Neuron (in vitro differentiated cells): ENCODE measurements around the gene ITGA1.

Experiments used
- H2AFZ ChIP-seq: one replicate; pipeline ENCODE4 v1.6.1; 2013; ENCODE audit warnings: low read depth, mild to moderate bottlenecking, inconsistent platforms, low read length, moderate library complexity
- H3K27me3 ChIP-seq: one replicate; pipeline ENCODE4 v1.6.1; 2013; ENCODE audit warnings: low read length; ENCODE audit not compliant: insufficient read depth
- H3K36me3 ChIP-seq: one replicate; pipeline ENCODE4 v1.6.1; 2013; ENCODE audit warnings: low read length; ENCODE audit not compliant: insufficient read depth
- H3K4me1 ChIP-seq: one replicate; pipeline ENCODE4 v1.6.1; 2013; ENCODE audit warnings: low read length; ENCODE audit not compliant: insufficient read depth
- H3K4me3 ChIP-seq: 2 replicates; pipeline ENCODE4 v1.5.1; 2013; ENCODE audit warnings: mild to moderate bottlenecking, low read length, moderate library complexity
- H3K9me3 ChIP-seq: one replicate; pipeline ENCODE4 v1.6.1; 2013; ENCODE audit warnings: low read length

The ITGA1 gene

DNA sequence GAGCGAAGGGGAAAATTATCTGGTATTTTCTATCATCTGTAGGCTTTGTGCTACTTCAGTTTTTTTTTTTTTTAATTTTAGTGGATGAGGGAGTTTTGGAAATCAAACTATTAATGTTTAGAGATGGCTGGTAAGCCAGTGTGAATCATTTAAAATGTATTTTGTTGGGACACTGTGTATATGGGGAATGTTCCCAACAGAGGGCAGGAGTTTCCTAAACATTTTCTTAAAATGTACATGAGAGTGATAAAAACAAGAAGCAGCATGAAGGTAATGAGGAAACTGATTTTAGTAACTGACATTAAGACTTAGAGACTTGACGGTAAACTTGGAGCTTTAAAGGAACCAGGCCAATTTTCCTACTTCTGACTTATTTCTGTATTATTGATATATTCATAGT lies 133.2 kb downstream of the ITGA1 start:
- no peaks in the 10 kb centered on the region for H3K36me3 ChIP-seq
- no peak overlapping the region for H3K4me3 ChIP-seq
- H2AFZ ChIP-seq = no peak overlapping the region
- H3K9me3 ChIP-seq = no peaks in the 10 kb centered on the region
- H3K4me1 ChIP-seq = peaks cover 2% of the 10 kb centered on the region
- no peaks in the 10 kb centered on the region for H3K27me3 ChIP-seq

DNA sequence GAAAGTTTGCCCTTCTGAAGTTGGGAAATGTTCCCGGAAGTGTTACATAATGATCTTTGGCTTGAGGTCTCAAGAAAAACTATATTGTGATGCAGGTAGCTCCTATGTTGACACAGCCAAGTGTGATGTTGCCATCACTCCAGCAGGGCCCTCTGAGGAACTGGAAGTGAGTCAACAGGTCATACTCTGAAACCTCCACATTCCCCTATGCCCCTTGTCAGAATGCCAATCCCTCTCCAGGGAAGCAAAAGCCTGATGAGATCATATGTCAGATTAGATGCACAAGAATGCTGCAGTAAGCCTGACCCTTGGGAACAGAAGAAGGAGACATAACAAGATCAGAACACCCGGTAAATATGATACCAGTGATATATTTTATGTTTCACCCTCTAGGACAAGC lies 134.7 kb downstream of the ITGA1 start:
- H3K27me3 ChIP-seq = no peaks in the 10 kb centered on the region
- no peaks in the 10 kb centered on the region for H3K9me3 ChIP-seq
- H2AFZ ChIP-seq = no peak overlapping the region
- peaks cover 2% of the 10 kb centered on the region for H3K4me1 ChIP-seq
- no peak overlapping the region for H3K4me3 ChIP-seq
- no peaks in the 10 kb centered on the region for H3K36me3 ChIP-seq

DNA sequence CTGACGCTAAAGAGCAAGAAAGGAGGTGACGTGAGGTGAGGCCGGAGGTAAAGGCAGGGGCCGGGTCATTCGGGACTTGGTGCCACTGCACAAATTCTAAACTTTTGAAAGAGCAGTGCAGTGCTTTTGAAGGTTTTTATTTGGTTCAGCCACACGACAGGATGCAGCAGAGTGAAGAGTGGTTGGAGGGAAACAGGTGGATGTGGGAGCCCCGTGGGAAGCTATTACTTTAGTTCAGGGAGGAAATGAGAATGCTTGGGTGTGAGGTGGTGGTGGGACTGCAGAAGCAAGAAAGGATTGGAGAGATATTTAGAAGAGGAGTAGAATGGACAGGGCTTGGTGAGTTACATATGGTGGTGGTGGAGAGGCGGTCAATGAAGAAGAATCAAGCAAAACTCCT lies 136.7 kb downstream of the ITGA1 start:
- peaks cover 2% of the 10 kb centered on the region for H3K4me1 ChIP-seq
- H2AFZ ChIP-seq = no peak overlapping the region
- H3K4me3 ChIP-seq = no peak overlapping the region
- H3K9me3 ChIP-seq = no peaks in the 10 kb centered on the region
- no peaks in the 10 kb centered on the region for H3K27me3 ChIP-seq
- no peaks in the 10 kb centered on the region for H3K36me3 ChIP-seq

DNA sequence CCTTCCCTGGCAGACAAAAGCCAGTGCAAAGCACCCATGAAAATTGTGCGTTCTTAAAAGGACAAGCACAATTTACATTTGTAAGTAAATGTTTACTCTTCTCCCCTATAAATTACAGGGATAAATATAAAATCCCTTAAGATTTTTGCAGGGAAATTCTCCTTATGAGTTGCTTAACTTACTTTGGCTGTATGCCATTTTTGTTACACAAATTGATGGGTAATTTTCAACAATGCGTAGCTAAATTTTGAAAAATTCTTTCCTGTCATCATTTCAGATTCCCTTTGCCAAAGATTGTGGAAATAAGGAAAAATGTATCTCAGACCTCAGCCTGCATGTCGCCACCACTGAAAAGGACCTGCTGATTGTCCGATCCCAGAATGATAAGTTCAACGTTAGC lies 137.3 kb downstream of the ITGA1 start:
- no peak overlapping the region for H2AFZ ChIP-seq
- no peak overlapping the region for H3K4me3 ChIP-seq
- H3K27me3 ChIP-seq = no peaks in the 10 kb centered on the region
- no peaks in the 10 kb centered on the region for H3K36me3 ChIP-seq
- no peaks in the 10 kb centered on the region for H3K9me3 ChIP-seq
- H3K4me1 ChIP-seq = peaks cover 2% of the 10 kb centered on the region

DNA sequence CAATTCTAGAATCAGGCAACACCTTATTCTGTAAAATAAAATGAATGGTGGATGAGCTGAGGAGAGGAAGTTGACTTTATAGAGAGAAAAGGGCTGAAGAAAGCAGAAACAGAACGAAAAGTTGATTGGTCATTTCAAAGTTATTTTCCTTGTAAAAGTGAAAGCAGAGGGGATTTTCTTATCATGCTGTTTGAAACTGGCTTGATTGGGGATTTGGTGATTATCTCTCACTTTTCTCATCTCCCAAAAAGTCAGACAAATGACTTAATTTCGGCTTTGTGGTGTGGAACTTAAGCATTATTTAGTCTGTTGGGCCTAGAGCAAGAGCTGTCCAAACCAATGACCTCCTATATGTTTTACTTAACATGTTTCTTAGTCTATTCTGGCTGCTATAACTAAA lies 141.0 kb downstream of the ITGA1 start:
- Histone ChIP-seq H3K27me3 (no peaks in the 10 kb centered on the region), H3K9me3 (no peaks in the 10 kb centered on the region), H3K36me3 (no peaks in the 10 kb centered on the region), H3K4me3 (no peak overlapping the region), H2AFZ (no peak overlapping the region), H3K4me1 (no peaks in the 10 kb centered on the region)

DNA sequence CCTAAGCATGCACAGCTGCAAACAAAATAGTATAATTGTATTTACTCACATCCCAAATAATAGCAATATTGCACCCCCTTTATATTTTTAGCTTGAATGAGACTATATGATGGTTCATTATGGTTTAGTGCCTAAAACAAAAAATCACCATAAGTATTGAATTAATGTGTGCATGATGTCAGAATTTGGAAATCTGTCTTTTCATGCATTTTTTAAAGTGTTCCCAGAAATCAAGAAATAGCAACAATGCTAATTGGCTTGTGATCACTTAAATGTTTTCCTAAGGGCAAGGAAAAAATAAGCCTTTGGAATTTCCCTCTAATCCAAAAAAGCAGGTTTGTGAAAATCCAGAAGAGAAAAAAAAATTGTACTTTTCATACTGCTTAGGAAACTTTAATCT lies 150.5 kb downstream of the ITGA1 start:
- Histone ChIP-seq H3K9me3 (no peaks in the 10 kb centered on the region), H3K4me3 (no peak overlapping the region), H3K4me1 (peaks cover 5% of the 10 kb centered on the region), H3K27me3 (no peaks in the 10 kb centered on the region), H2AFZ (no peak overlapping the region), H3K36me3 (no peaks in the 10 kb centered on the region)

DNA sequence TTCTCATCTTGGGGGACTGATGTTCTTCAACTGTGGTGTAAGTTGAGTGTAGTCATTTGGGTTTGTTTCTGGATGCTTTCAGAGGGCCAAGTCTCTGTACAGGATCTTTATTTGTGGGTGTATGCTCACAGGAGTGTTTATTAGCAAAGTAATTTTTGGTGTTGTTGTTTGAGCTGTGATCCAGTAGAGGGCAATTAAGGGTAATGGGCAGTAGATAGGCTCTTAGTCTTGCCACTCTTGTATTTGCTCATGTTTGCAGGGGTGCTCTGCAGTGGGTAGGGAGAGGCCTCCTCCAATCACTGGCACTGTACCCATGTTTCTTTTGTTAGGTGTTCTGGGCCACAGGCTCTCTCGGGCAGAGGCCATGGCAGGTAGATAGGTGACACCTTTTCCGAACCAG lies 155.6 kb downstream of the ITGA1 start:
- Histone ChIP-seq H3K4me1 (no peaks in the 10 kb centered on the region), H3K27me3 (no peaks in the 10 kb centered on the region), H3K36me3 (no peaks in the 10 kb centered on the region), H2AFZ (no peak overlapping the region), H3K4me3 (no peak overlapping the region), H3K9me3 (no peaks in the 10 kb centered on the region)

DNA sequence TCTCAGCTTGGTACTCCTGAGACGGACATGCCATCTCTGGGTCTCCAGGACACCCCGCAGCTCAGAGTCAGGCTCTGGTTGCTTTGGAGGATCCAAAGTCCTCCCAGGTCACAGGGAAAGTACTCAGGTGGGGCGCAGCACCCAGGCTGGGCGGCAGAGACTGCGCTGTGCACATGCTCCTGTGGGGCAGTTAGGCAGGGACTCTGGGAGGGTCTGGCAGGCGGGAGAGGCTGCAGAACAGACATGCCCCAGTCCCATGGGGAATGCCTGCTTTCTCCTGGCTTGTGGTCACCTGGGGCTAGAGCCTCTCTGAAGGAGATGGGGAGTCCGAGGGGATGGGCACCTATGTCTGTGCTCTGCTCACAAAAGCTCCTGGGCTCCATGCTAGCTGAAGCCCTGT lies 156.1 kb downstream of the ITGA1 start:
- H3K36me3 ChIP-seq = no peaks in the 10 kb centered on the region

DNA sequence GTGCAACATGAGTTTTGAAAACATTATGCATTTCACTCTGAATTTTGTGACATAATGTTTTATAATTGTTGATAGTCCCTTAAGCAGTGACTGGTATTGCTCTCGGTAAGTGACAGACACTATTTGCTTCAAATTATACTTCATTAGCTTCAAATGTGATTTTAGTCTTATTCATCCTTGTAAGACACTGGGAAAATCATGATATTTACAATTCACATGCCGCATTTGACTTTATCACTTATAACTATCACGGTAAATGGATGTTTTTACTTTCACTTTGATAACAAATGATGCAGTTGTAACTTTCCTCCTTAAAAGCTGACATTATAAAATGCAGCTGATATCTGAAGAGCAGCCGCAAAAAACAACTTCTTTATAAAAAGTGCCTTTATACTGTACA lies 157.3 kb downstream of the ITGA1 start:
- H2AFZ ChIP-seq = no peak overlapping the region
- H3K4me1 ChIP-seq = peaks cover 2% of the 10 kb centered on the region
- H3K36me3 ChIP-seq = no peaks in the 10 kb centered on the region
- no peaks in the 10 kb centered on the region for H3K9me3 ChIP-seq
- H3K27me3 ChIP-seq = no peaks in the 10 kb centered on the region
- H3K4me3 ChIP-seq = no peak overlapping the region

More for the DNA sequence above, 156.1 kb downstream of the ITGA1 start:
- no peak overlapping the region for H2AFZ ChIP-seq
- no peak overlapping the region for H3K4me3 ChIP-seq
- no peaks in the 10 kb centered on the region for H3K9me3 ChIP-seq
- H3K4me1 ChIP-seq = peaks cover 2% of the 10 kb centered on the region
- no peaks in the 10 kb centered on the region for H3K27me3 ChIP-seq

DNA sequence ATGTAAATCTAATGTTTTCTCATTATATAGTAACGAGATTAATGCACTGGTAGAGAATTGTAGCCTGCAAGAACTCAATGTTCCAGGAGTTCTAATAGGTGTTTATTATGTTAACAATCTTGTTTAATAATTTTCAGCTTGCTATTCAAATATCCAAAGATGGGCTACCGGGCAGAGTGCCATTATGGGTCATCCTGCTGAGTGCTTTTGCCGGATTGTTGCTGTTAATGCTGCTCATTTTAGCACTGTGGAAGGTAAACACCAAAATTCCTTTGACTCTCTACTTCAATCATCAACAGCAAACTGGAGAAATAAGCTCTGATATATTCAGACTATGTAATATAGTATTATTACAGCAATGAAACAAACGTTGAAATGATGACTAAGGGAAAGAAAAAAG lies 159.5 kb downstream of the ITGA1 start:
- Histone ChIP-seq H2AFZ (no peak overlapping the region), H3K9me3 (no peaks in the 10 kb centered on the region), H3K36me3 (no peaks in the 10 kb centered on the region), H3K27me3 (no peaks in the 10 kb centered on the region), H3K4me3 (no peak overlapping the region), H3K4me1 (peaks cover 2% of the 10 kb centered on the region)

DNA sequence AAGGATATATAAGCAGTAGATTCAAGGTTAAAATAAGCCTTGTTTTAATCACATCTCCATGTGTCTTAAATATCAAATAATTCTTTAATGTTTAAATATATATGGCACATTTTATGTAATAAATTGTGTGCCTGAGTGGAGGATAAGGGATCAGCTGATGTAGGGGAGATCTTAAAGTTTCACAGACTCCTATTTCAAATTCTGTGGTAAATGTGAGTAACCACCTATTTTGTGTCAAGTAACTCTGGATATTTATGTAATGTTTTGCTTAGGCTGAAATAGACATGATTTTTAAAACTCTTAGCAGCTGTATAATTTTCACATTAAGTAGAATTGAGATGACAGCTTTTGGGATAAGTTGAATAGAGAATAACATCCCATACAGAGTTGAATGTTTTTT lies 160.1 kb downstream of the ITGA1 start:
- no peaks in the 10 kb centered on the region for H3K36me3 ChIP-seq
- no peaks in the 10 kb centered on the region for H3K9me3 ChIP-seq
- no peak overlapping the region for H3K4me3 ChIP-seq
- no peaks in the 10 kb centered on the region for H3K27me3 ChIP-seq
- peaks cover 2% of the 10 kb centered on the region for H3K4me1 ChIP-seq
- H2AFZ ChIP-seq = no peak overlapping the region

DNA sequence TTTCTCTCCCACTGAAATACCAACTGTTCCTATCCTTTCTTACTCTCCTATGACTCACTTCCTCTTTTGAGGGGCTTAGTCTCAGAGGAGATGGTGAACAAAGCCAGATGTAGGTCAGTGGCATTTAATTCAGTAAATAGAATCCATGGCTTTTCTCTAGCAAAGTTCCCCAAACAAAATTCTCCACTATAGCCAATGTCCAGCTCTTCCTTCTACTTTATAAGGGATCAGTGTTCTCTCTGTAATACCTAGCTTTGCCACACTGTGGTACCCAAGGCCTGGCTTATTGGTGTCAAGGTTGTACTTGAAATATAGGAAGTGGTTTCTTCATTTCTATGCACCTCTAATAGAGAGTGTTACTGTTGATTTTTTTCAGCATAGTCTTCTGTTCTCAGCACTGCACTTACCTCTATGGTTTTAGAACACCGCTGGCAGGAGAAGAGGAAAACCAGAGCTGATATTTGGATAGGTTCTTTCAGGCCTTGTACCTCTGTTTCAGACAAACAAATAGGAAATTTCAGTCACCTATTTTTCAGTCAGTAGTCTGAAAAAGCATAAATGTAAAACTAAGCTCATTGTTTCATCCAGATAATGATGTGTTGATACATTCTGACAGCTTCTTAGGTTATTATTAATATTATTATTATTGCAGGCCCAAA lies 160.8 kb downstream of the ITGA1 start:
- Histone ChIP-seq H3K4me1 (peaks cover 2% of the 10 kb centered on the region), H3K27me3 (no peaks in the 10 kb centered on the region), H3K9me3 (no peaks in the 10 kb centered on the region), H2AFZ (no peak overlapping the region), H3K4me3 (no peak overlapping the region), H3K36me3 (no peaks in the 10 kb centered on the region)

DNA sequence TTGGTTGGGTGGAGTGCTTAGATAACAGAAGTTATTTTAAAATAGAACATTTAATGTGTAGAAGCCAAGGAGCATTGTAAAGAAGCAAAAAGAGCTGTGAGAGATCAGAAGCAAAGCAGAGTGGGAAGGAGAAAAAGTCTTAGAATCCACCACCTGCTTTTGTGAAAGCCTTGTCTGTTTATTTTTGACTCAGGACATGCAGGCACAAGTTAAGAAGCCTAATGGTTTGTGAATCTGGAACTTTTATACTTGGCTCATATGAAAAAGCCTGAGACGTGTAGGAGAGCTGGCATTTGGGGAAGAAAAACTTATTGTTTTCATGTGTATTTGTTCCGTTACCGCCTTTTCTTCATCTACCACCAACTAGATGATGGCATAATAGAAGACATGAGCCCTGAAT lies 163.0 kb downstream of the ITGA1 start:
- Histone ChIP-seq H3K4me3 (no peak overlapping the region), H3K9me3 (no peaks in the 10 kb centered on the region), H3K27me3 (no peaks in the 10 kb centered on the region), H3K36me3 (no peaks in the 10 kb centered on the region), H3K4me1 (peaks cover 2% of the 10 kb centered on the region), H2AFZ (no peak overlapping the region)

DNA sequence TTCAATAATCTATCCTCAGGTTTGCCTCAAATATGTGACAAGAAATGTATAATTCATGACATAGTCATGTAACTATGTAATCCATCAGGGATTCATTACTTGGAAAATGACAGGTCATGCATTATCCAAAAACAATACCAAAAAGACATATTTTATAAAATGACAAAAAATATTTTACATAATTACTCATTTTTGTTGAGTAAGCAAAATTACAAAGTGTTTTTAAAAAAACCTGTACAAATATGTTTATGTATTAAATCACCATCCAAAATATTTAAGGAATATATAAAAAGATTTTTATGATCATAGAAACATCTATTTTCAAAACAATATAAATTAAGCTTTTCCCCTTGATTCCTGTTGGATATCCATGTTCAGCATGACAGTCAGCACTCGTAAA lies 164.8 kb downstream of the ITGA1 start:
- H3K4me3 ChIP-seq = no peak overlapping the region
- no peaks in the 10 kb centered on the region for H3K27me3 ChIP-seq
- peaks cover 2% of the 10 kb centered on the region for H3K4me1 ChIP-seq
- no peaks in the 10 kb centered on the region for H3K9me3 ChIP-seq
- H2AFZ ChIP-seq = no peak overlapping the region
- H3K36me3 ChIP-seq = no peaks in the 10 kb centered on the region
